Smooth muscle cell (in vitro differentiated cells): Measurements from ENCODE around the gene PHACTR4. TPM values are rescaled to one million over a fixed set of nuclear protein-coding genes. Genes with fewer than 3 reads are reported as not detected.

ENCODE experiments used
- DNase-seq: peaks from one replicate; lab custom pipeline; 2025; ENCODE audit not compliant: unreplicated experiment; lab: John Stamatoyannopoulos, UW
- H2AFZ ChIP-seq: fragments of 200-600 bp; sonication (generic); 2 replicates; pipeline ENCODE4 v1.6.0; 2016; ENCODE audit warnings: antibody characterized with exemption, low read depth, mild to moderate bottlenecking
- H3F3A ChIP-seq: fragments of 200-600 bp; sonication (generic); 2 replicates; pipeline ENCODE4 v1.6.0; 2017; ENCODE audit warnings: antibody characterized with exemption, low read depth
- H3K27ac ChIP-seq: fragments of 200-600 bp; sonication (generic); 2 replicates; pipeline ENCODE4 v1.5.1; 2016; ENCODE audit warnings: low read depth, mild to moderate bottlenecking
- H3K27me3 ChIP-seq: fragments of 200-600 bp; sonication (generic); 2 replicates; pipeline ENCODE4 v1.6.1; 2016; ENCODE audit warnings: low read depth, mild to moderate bottlenecking
- H3K36me3 ChIP-seq: fragments of 200-600 bp; sonication (generic); 2 replicates; pipeline ENCODE4 v1.5.1; 2016; ENCODE audit warnings: low read depth
- H3K4me1 ChIP-seq: fragments of 200-600 bp; sonication (generic); 2 replicates; pipeline ENCODE4 v1.5.1; 2016; ENCODE audit warnings: low read depth
- H3K4me2 ChIP-seq: fragments of 200-600 bp; sonication (generic); 2 replicates; pipeline ENCODE4 v1.6.0; 2016; ENCODE audit warnings: mild to moderate bottlenecking
- H3K4me3 ChIP-seq: fragments of 200-600 bp; sonication (generic); 2 replicates; pipeline ENCODE4 v1.5.1; 2016; ENCODE audit warnings: mild to moderate bottlenecking
- H3K79me2 ChIP-seq: fragments of 200-600 bp; sonication (generic); 2 replicates; pipeline ENCODE4 v1.6.0; 2016; ENCODE audit warnings: low read depth, mild to moderate bottlenecking
- H3K9ac ChIP-seq: fragments of 200-600 bp; sonication (generic); 2 replicates; pipeline ENCODE4 v1.6.0; 2016; ENCODE audit warnings: low read depth
- H3K9me3 ChIP-seq: fragments of 200-600 bp; sonication (generic); replicated peaks from 2 replicates; pipeline ENCODE4 v1.5.1; 2016; ENCODE audit warnings: low read depth
- H4K20me1 ChIP-seq: fragments of 200-600 bp; sonication (generic); 2 replicates; pipeline ENCODE4 v1.6.0; 2016; ENCODE audit warnings: low read depth
- CTCF ChIP-seq: fragments of 200-600 bp; sonication (generic); IDR thresholded peaks from 2 replicates; pipeline ENCODE4 v1.5.1; 2017; ENCODE audit warnings: borderline replicate concordance, mild to moderate bottlenecking, antibody characterized with exemption; ENCODE audit not compliant: insufficient read depth, poor library complexity, severe bottlenecking
- WGBS: methylation state at CpG from one replicate; pipeline ENCODE4 v1.1.7; 2016; ENCODE audit warnings: low lambda C conversion rate; 5-methylcytosine and 5-hydroxymethylcytosine counted together
- polyA plus RNA-seq: library from polyadenylated mRNA; unstranded; fragments of >200 nt; fragmentation: Nextera tagmentation; extraction: Ambion mirVana; gene quantifications from 2 replicates; pipeline ENCODE4 v1.2.1, GENCODE V29; 2016
- total RNA-seq: library from RNA; depleted of rRNA; stranded (reverse); fragments of >200 nt; gene quantifications from 2 replicates; pipeline ENCODE4 v1.2.3, GENCODE V29; 2014

The PHACTR4 gene
- total and polyA plus RNA-seq, 2 experiments from 2014 or later: 15.2 to 20.2 TPM

- no peaks in the 10 kb centered on the region for H3K4me1 ChIP-seq
- no peaks in the 10 kb centered on the region for H3K27me3 ChIP-seq
- no peak for TF ChIP-seq CTCF
- DNase-seq: no peak
- no peak overlapping the region for H3K4me3 ChIP-seq
- 58% methylated on average over 3 of the region's 3 CpGs for WGBS
- no peaks in the 10 kb centered on the region for H4K20me1 ChIP-seq
- H3K9me3 ChIP-seq: no peaks in the 10 kb centered on the region
- H3K4me2 ChIP-seq: peak overlapping the region; percentile 16
- H3K36me3 ChIP-seq: no peaks in the 10 kb centered on the region
- H3K9ac ChIP-seq: peak overlapping the region; percentile 16
- H3K79me2 ChIP-seq: no peaks in the 10 kb centered on the region
- peak overlapping the region; percentile 54 for H3K27ac ChIP-seq
- H3F3A ChIP-seq: no peaks in the 10 kb centered on the region
- H2AFZ ChIP-seq: peak overlapping the region; percentile 32
These were observed 15.4 kb upstream of the PHACTR4 start for GRCh38 chr1:28354121-28354520.

GRCh38 chr1:28358716-28359115 lies 10.8 kb upstream of the PHACTR4 start:
- Histone ChIP-seq H3K4me1 (no peaks in the 10 kb centered on the region), H3K4me3 (no peak overlapping the region)
- 89% methylated on average over 3 of the region's 3 CpGs for WGBS

GRCh38 chr1:28359592-28360239 lies 9.8 kb upstream of the PHACTR4 start:
- no peak overlapping the region for H2AFZ ChIP-seq
- H3F3A ChIP-seq: no peaks in the 10 kb centered on the region
- WGBS: 50% methylated on average over 7 of the region's 7 CpGs
- DNase-seq: peak; percentile 1
- H4K20me1 ChIP-seq: no peaks in the 10 kb centered on the region
- H3K4me3 ChIP-seq: no peak overlapping the region
- H3K36me3 ChIP-seq: no peaks in the 10 kb centered on the region
- peak; percentile 66 for TF ChIP-seq CTCF
- no peaks in the 10 kb centered on the region for H3K4me1 ChIP-seq
- no peak overlapping the region for H3K4me2 ChIP-seq
- no peak overlapping the region for H3K27ac ChIP-seq
- H3K27me3 ChIP-seq: no peaks in the 10 kb centered on the region
- H3K9ac ChIP-seq: no peak overlapping the region
- H3K79me2 ChIP-seq: no peaks in the 10 kb centered on the region
- H3K9me3 ChIP-seq: no peaks in the 10 kb centered on the region

More at GRCh38 chr1:28358716-28359115, 10.8 kb upstream of the PHACTR4 start:
- Histone ChIP-seq H3K36me3 (no peaks in the 10 kb centered on the region), H3F3A (no peaks in the 10 kb centered on the region), H3K27ac (no peak overlapping the region), H2AFZ (no peak overlapping the region), H3K4me2 (no peak overlapping the region), H3K9ac (no peak overlapping the region), H4K20me1 (no peaks in the 10 kb centered on the region), H3K79me2 (no peaks in the 10 kb centered on the region), H3K9me3 (no peaks in the 10 kb centered on the region), H3K27me3 (no peaks in the 10 kb centered on the region)
- DNase-seq: no peak
- no peak for TF ChIP-seq CTCF

GRCh38 chr1:28364888-28365287 lies 4.7 kb upstream of the PHACTR4 start:
- Histone ChIP-seq H3K9ac (no peak overlapping the region), H3F3A (no peaks in the 10 kb centered on the region), H3K27ac (no peak overlapping the region), H4K20me1 (no peaks in the 10 kb centered on the region), H3K36me3 (no peaks in the 10 kb centered on the region), H3K4me1 (no peaks in the 10 kb centered on the region), H2AFZ (no peak overlapping the region), H3K4me2 (no peak overlapping the region), H3K27me3 (no peaks in the 10 kb centered on the region), H3K79me2 (no peaks in the 10 kb centered on the region), H3K9me3 (no peaks in the 10 kb centered on the region), H3K4me3 (no peak overlapping the region)
- no peak for TF ChIP-seq CTCF
- no peak for DNase-seq
- WGBS: 94% methylated on average over 4 of the region's 4 CpGs
